Measurements from ENCODE around the gene TREM2. TPM values are rescaled to one million over a fixed set of nuclear protein-coding genes. Genes with fewer than 3 reads are reported as not detected.

TREM2 gene
- total RNA-seq, 1 donor from 2014 or later = 58.5 TPM

- H3K27ac ChIP-seq = no peak overlapping the region
- H3K36me3 ChIP-seq = no peaks in the 10 kb centered on the region
- TF ChIP-seq CTCF (IDR thresholded peaks at IDR 0.05) = no peak
- intact Hi-C loops (cut with DNase I) = no loop called here
- no peaks in the 10 kb centered on the region for H3K9me3 ChIP-seq
- ATAC-seq = no peak
- no peak for DNase-seq
- H3K4me3 ChIP-seq = no peak overlapping the region
- H3K27me3 ChIP-seq (ENCODE audit: low read depth) = no peaks in the 10 kb centered on the region
- no peaks in the 10 kb centered on the region for H3K4me1 ChIP-seq
Measured at GRCh38 chr6:41111017-41111416, 51.9 kb downstream of the TREM2 start.

Other genes with a start within 250 kb of the TREM2 start
- 1.1 TPM for gene UNC5CL, start 123.9 kb downstream of the TREM2 start, total RNA-seq
- not detected for gene TSPO2, start 120.6 kb downstream of the TREM2 start, total RNA-seq
- 0.65 TPM for gene APOBEC2, start 109.9 kb downstream of the TREM2 start, total RNA-seq
- 28.7 TPM for gene OARD1, start 90.8 kb downstream of the TREM2 start, total RNA-seq
- 21.0 TPM for gene NFYA, start 90.1 kb downstream of the TREM2 start, total RNA-seq
- gene TREML1, start 8.8 kb downstream of the TREM2 start, total RNA-seq = 2.0 TPM
- gene TREML2, start 38.0 kb upstream of the TREM2 start, total RNA-seq = 1.4 TPM
- not detected for gene TREML4, start 65.2 kb upstream of the TREM2 start, total RNA-seq
- gene TREM1, start 123.6 kb upstream of the TREM2 start, total RNA-seq = 160 TPM
- gene NCR2, start 172.5 kb upstream of the TREM2 start, total RNA-seq = not detected

All from lower lobe of right lung (tissue), 2 donors.